ENCODE measurements around the gene SNX1. TPM values are rescaled to one million over a fixed set of nuclear protein-coding genes. Genes with fewer than 3 reads are reported as not detected.
A peak's percentile ranks its signal among the peaks of the same experiment; 100 is the strongest.

Gene SNX1
- total and polyA plus RNA-seq, 2 of the 13 experiments (the other 11 are each of a cell fraction or from before 2014, with no cell fraction given) = 29.3 to 60.1 TPM

DNA sequence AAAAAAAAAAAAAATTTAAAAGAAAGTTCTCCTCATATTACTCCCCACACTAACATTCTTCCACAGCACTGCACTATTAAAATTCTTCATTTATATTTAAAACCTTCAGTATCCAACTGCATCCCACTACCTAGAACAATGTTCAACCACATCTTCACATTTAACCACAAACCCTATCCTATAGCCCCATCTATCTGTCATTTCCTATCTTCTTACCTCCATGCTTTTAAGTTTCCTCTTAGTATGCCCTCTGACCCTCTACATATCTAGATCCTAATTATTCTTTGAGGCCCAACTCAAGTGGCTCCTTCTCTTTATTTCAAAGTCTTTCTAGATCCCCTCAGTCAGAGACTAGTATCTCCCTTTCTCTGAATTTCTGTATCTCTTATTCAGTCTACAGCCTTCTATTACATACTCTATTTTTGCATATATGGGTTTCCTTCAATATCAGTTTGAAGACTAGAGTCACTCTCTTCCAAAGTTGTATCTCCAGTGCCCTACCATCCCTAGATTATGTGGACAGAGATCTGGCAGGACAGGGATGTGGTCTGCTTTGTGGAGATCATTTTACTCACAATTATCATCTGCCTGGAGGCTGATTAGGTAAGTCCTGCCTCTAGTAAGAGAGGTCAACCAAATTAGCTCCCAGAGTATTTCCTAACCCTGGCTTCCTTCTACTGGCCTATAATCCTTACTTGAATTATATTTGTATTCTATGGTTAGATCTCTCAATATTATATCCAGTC lies 3.5 kb upstream of the SNX1 start (continued):
- no peak for TF ChIP-seq MAFG (CRISPR knock-in tag; IDR thresholded peaks at IDR 0.05)
- no peak for TF ChIP-seq ZNF678 (CRISPR knock-in tag; IDR thresholded peaks at IDR 0.05)

DNA sequence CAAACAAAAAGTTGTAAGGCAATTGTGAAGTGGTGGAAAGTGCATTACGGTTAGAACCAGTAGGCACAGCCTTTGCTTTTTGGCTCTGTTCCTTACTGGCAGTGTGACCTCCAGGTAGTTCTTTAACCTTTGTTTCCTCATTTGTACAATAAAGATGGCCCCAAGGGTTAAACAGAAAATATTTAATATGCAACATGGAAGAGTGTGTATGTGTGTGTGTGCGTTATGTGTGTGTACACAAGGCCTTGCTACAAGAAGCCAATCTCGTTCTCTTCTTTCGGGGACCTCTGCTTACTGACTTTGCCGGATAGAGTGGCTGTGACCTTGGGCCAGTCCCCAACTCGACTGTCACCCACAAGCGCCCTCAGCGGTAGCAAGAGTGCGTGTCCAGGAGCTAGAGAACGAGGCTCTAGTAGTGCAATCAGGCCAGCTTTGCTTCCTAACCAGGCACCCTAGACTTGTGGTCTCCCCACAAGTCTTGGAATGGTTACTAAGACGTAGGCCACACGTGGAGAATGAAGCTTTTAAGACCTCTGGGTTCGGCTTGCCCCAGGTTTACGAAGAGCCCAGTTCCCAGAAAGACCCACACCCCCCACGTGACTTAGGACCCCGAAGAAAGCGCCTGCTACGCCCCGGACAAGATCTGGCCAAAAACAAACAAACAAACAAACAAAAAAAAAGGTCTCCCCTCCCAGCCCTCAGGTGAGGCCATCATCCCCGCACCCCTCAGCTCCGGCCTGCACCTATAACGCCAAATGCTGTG lies 2.7 kb upstream of the SNX1 start:
- Histone ChIP-seq H3K4me2 (ENCODE audit: low read depth, low read length) (peak overlapping the region; percentile 87), H3K4me3 (replicated peaks in 1 of 3; ENCODE audit: insufficient read depth in 1 of 3, low read depth in 2 of 3, low read length in 3 of 3) (peak overlapping the region; percentile 73 to 83 (median 81)), H3K36me3 (replicated peaks in 1 of 2; ENCODE audit: control insufficient read depth in 1 of 2, insufficient read depth in 2 of 2, low read length in 2 of 2) (peaks cover 2 to 10% of the 10 kb centered on the region in 2 experiments; a peak in 4 of 5 replicates), H3K4me1 (ENCODE audit: insufficient read depth, low read length) (peaks cover 40% of the 10 kb centered on the region), H3K9me3 (ENCODE audit: low read length) (no peaks in the 10 kb centered on the region), H2AFZ (ENCODE audit: low read length) (no peak overlapping the region), H3K27ac (ENCODE audit: extremely low read length, insufficient read depth, low read length) (peak overlapping the region; percentile 83), H3K27me3 (ENCODE audit: control insufficient read depth in 1 of 2, insufficient read depth in 2 of 2, low read length in 2 of 2) (no peaks in the 10 kb centered on the region; a peak in 1 of 5 replicates), H3K9ac (ENCODE audit: insufficient read depth, low read depth, low read length) (peak overlapping the region; percentile 75), H3K79me2 (ENCODE audit: insufficient read depth, low read length) (peaks cover 43% of the 10 kb centered on the region), H4K20me1 (ENCODE audit: insufficient read depth, low read length) (peaks cover 3% of the 10 kb centered on the region)
- in situ Hi-C loops (cut with HindIII; ENCODE audit: extremely low pct_ligation_motif_present, low pct_unique_long_range_greater_than_20kb) = no loop called here
- FAIRE-seq = peak; percentile 70
- ChIA-PET POLR2A (interaction anchor here (0.8 to 2.9 kb wide), 17 partner anchors 10 to 589 kb away, joined by 3 to 88 read pairs (median 5); partner anchors contain the start of genes PPIB and USP3), CTCF (ENCODE audit: low intra/inter-chr PET ratio, low total read pairs) (interaction anchor here (0.9 to 1.9 kb wide), 3 partner anchors 24 to 148 kb away, joined by 3 to 6 read pairs (median 5); no protein-coding TSS in a partner anchor)
- peak; percentile 64 for ATAC-seq
- 2% methylated on average over 22 of the region's 22 CpGs for WGBS (ENCODE audit: low lambda C conversion rate)
- DNase-seq (ENCODE audit: low spot score) = peak; percentile 72
- intact Hi-C loops (cut with micrococcal nuclease; ENCODE audit: unreplicated experiment) = loop anchor here (2.0 kb wide), 2 partner anchors 20 to 340 kb away; no protein-coding TSS in a partner anchor
- TSS peak; percentile 68 for BruUV-seq (replicated peaks)
- TF ChIP-seq FOXC1 (CRISPR knock-in tag; IDR thresholded peaks at IDR 0.05; ENCODE audit: borderline replicate concordance) = 0 out of 2 replicates have a peak, but pooled peaks have one; percentile 21
- TF ChIP-seq, protein P1, sequence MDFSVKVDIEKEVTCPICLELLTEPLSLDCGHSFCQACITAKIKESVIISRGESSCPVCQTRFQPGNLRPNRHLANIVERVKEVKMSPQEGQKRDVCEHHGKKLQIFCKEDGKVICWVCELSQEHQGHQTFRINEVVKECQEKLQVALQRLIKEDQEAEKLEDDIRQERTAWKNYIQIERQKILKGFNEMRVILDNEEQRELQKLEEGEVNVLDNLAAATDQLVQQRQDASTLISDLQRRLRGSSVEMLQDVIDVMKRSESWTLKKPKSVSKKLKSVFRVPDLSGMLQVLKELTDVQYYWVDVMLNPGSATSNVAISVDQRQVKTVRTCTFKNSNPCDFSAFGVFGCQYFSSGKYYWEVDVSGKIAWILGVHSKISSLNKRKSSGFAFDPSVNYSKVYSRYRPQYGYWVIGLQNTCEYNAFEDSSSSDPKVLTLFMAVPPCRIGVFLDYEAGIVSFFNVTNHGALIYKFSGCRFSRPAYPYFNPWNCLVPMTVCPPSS (IDR thresholded peaks at IDR 0.05) = no peak
- no peak for TF ChIP-seq ZNF484 (CRISPR knock-in tag; IDR thresholded peaks at IDR 0.05; ENCODE audit: borderline replicate concordance, low read depth)
- TF ChIP-seq ZNF616 (CRISPR knock-in tag; IDR thresholded peaks at IDR 0.05; ENCODE audit: low read depth) = no peak
- TF ChIP-seq CBX1 (IDR thresholded peaks at IDR 0.05; ENCODE audit: low read depth) = peak; percentile 42
- no peak for TF ChIP-seq ZNF564 (CRISPR knock-in tag; IDR thresholded peaks at IDR 0.05)
- TF ChIP-seq CCAR2 (optimal IDR thresholded peaks at IDR 0.05; ENCODE audit: low read depth, low read length) = no peak
- TF ChIP-seq CEBPG (CRISPR knock-in tag; IDR thresholded peaks at IDR 0.05) = no peak
- no peak for TF ChIP-seq ADNP (CRISPR knock-in tag; IDR thresholded peaks at IDR 0.05)
- no peak for TF ChIP-seq ZC3H4 (CRISPR knock-in tag; IDR thresholded peaks at IDR 0.05; ENCODE audit: borderline replicate concordance)
- TF ChIP-seq ZNF605 (CRISPR knock-in tag; IDR thresholded peaks at IDR 0.05) = 0 out of 2 replicates have a peak, but pooled peaks have one; percentile 5
- no peak for TF ChIP-seq CHD2 (IDR thresholded peaks at IDR 0.05; ENCODE audit: low read depth, low read length)
- TF ChIP-seq KDM2A (CRISPR knock-in tag; IDR thresholded peaks at IDR 0.05; ENCODE audit: borderline replicate concordance, low read depth) = no peak; the same call in 1 of the 2 replicates
- TF ChIP-seq ZNF841 (CRISPR knock-in tag; IDR thresholded peaks at IDR 0.05; ENCODE audit: borderline replicate concordance) = no peak
- no peak for TF ChIP-seq ZFP36L1 (CRISPR knock-in tag; IDR thresholded peaks at IDR 0.05)
- TF ChIP-seq HOXD1 (CRISPR knock-in tag; IDR thresholded peaks at IDR 0.05) = no peak
- TF ChIP-seq AGO1 (IDR thresholded peaks at IDR 0.05; ENCODE audit: low read depth, low read length, poor library complexity, severe bottlenecking) = no peak
- TF ChIP-seq, protein P2, sequence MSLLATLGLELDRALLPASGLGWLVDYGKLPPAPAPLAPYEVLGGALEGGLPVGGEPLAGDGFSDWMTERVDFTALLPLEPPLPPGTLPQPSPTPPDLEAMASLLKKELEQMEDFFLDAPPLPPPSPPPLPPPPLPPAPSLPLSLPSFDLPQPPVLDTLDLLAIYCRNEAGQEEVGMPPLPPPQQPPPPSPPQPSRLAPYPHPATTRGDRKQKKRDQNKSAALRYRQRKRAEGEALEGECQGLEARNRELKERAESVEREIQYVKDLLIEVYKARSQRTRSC (CRISPR knock-in tag; IDR thresholded peaks at IDR 0.05; ENCODE audit: low read depth) = no peak
- no peak for TF ChIP-seq MEIS1 (CRISPR knock-in tag; IDR thresholded peaks at IDR 0.05; ENCODE audit: borderline replicate concordance)

Data from HepG2 (cell line).